Left ventricle myocardium superior (tissue), 1 donor: ENCODE results near the gene AGXT. TPM values are rescaled to one million over a fixed set of nuclear protein-coding genes. Genes with fewer than 3 reads are reported as not detected.

Experiments used
- ATAC-seq: fragments of 200-7000 bp; cut with Tn5 transposase; one replicate; pipeline ENCODE4 v1.9.1; 2020; ENCODE audit warnings: mild to moderate bottlenecking, moderate library complexity
- DNase-seq: peaks from one replicate; pipeline ENCODE4 v3.0.0-alpha.2; 2020
- intact Hi-C: fragments of 100-400 bp; cut with micrococcal nuclease; formaldehyde crosslinking; loops from one replicate; pipeline ENCODE4 v1.11.0; 2022
- total RNA-seq: library from RNA; stranded (reverse); fragmentation: NEBNext Ultra II Directional; extraction: Animal tissue kit (Norgen Biotek cat#: 25700); gene quantifications from one replicate; pipeline ENCODE4 v1.2.1, GENCODE V29; 2021
- donor health status: DM: no; HTN: yes; CAD: no; lungs with severe emphysema.

The AGXT gene
- total RNA-seq, 1 donor from 2014 or later: 0.12 TPM

GRCh38 chr2:240906141-240906910 lies 37.7 kb downstream of the AGXT start, which contains the start of gene CROCC2:
CROCC2 (plus strand) TSS chr2:240906336; CDS start chr2:240906514, 178 bp downstream.
- intact Hi-C loops: no loop called here
- DNase-seq: peak; percentile 17
- no peak for ATAC-seq

DNA sequence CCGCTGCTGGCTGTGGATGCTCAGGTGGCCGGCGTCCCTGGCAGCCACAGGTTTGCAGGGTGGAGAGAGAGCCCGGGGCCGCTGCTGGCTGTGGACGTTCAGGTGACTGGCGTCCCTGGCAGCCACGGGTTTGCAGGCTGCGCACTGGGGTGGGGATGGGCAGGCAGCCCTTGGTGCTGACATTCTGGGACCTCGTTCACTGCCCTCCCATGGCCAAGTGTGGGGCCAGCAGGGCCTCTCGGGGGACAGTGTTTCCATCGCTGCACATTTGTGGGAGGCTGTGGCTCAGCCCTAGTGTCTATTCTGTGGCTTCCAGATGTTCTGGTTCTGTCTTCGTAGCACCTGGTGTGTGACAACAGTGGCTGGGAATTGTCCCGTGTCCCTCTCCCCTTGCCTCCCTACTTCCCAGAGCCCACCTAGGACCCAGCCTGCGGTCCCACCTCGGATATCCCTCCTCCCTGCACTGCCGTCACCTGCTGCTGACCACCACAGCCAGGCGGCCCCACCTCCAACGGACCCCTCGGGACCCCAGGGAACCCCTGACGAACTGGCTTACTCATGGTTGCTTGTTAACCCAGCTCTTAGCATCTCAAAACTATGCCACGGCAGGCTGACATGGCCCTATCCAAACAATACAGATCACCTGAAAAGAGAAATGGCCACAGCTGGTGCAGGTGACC lies 38.4 kb downstream of the AGXT start:
- DNase-seq (peak; percentile 15), ATAC-seq (no peak)
- intact Hi-C loops: no loop called here

DNA sequence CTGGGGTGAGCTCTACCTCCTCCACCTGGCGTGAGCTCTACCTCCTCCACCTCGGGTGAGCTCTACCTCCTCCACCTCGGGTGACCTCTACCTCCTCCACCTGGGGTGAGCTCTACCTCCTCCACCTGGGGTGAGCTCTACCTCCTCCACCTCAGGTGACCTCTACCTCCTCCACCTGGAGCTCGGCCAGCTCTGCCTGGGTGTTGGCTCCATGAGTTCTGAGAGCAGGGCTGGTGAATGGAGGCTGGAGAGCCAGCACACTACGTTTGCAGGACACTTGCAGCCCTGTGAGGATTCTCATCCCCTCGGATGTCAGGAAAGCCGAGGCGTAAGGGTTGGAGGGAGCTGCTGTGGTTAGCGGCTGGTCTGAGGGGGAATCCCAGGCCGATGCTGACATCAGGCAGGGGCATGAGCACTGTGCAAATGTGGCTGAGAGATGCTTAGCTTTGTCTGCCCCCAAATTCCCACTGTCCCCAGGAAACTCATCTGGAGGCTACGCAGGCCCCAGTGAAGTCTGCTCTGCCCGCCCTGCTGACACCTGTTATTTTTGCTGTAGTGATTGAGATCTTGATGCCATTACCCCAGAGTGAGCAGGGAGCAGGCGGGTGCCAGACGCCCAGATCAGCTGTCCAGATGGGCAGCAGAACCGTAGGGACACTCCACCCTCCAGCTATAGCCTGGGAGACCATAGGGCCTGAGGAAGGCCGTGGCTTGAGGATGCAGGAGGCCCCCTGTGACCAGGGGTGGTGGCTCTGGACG lies 40.8 kb downstream of the AGXT start:
- DNase-seq (no peak), ATAC-seq (no peak)
- intact Hi-C loops: no loop called here

DNA sequence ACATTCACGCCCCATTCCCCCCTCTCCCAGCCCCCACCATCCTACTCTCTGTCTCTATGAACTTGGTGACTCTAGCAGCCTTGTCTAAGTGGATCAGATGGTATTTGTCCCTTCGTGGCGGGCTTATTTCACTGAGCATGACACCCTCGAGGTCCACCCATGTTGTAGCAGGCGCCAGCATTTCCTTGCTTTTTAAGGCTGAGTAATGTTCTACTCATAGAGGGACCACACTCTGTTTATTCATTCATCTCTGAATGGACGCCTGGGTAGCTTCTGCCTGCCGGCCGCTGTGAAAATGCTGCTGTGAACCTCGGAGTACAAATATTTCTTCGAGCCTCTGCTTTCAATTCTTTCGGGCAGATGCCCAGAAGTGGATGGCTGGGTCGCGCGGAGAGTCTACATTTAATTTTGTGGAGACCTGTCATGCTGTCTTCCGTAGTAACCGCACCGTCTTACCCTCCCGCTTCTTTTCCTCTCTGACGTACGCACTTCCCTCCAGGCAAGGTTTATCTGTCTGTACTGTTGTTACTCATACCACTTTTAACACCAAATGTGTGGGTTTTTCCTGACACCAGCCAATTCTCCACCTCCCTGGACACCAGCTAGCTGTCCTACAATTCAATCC lies 43.1 kb downstream of the AGXT start:
- DNase-seq (no peak), ATAC-seq (no peak)
- intact Hi-C loops: no loop called here

DNA sequence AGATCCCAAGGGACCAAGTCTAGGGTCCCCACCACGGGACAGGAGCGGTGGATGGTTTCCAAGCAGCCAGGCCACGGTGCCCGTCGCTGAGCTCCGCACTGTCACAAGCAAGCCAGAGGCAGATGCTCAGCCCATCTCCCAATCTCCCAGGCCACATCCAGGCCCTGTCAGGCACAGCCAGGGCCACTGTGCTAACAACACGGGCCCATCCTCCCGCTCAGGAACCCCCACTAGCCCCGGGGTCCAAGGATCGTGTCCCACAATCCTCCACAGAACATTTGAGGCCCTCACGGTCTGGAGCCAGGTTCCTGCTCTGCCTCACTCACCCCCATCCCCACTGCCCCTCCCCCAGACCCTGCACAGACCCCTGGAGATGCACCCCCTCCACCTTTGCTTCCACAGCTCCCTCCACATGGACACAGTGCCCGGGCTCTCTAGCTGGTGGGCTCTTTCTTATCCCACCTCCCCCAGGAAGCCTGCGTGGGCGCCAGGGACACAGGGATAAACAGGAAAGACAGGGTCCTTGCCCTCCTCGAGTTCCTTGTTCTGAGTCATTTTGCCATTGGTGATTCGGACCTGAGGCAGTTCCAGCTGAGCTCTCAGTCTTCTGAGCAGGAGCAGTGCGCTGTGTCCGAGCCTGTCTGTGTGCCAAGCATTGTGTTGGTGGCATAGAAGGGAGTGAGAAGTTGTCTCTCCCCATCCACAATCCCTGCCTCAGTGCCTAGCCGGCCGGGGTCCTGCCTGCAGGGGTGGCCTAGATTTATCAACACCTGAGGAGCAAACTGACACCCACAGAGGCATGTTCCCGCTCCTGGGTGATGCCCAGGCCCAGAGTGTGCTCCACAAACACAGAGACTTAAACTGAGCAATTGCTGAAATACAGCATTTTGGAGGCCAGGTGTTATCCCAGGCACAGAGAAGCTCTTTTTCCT lies 44.5 kb downstream of the AGXT start:
- intact Hi-C loops: no loop called here
- ATAC-seq (no peak), DNase-seq (no peak)

DNA sequence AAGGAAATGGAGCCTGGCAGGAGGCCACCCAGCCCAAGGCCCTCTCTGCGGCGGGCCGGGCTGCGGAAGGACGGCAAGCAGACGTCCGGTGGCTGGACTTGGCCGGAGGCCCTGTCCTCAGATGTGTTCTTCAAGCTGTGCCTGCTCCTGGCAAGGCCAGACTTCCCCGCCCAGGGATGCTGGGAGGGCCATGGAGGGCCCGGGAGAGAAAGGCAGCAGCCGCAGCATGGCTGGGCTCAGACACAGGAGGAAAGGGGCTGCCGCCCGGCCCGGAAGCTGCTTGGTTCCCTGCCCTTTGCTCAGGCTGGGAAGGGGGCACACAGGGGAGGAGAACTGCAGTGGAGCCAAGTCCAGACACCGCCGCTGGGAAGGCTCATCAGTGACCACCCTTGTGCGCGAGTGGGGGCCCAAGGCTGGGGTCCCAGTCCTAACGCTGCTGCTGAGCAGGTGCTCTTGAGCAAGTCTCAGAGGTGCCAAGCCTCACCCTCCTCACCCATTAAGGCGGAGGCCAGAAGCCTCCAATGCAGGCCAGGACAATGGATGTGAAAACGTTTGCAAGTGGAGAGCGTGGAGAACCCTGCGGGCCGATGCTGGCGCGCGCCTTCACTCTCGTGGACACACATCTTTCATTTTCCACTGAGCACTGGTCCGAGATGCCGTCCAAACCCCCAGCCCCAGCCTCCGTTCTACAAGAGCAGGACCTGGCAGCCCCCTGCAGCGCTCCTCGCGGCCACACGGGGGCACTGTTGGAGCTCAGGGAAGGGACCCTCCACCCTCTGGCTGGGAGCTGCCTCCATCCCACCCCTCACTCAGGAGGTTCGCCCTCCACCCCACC lies 45.4 kb downstream of the AGXT start:
- peak; percentile 81 for ATAC-seq
- intact Hi-C loops: no loop called here
- peak; percentile 86 for DNase-seq

DNA sequence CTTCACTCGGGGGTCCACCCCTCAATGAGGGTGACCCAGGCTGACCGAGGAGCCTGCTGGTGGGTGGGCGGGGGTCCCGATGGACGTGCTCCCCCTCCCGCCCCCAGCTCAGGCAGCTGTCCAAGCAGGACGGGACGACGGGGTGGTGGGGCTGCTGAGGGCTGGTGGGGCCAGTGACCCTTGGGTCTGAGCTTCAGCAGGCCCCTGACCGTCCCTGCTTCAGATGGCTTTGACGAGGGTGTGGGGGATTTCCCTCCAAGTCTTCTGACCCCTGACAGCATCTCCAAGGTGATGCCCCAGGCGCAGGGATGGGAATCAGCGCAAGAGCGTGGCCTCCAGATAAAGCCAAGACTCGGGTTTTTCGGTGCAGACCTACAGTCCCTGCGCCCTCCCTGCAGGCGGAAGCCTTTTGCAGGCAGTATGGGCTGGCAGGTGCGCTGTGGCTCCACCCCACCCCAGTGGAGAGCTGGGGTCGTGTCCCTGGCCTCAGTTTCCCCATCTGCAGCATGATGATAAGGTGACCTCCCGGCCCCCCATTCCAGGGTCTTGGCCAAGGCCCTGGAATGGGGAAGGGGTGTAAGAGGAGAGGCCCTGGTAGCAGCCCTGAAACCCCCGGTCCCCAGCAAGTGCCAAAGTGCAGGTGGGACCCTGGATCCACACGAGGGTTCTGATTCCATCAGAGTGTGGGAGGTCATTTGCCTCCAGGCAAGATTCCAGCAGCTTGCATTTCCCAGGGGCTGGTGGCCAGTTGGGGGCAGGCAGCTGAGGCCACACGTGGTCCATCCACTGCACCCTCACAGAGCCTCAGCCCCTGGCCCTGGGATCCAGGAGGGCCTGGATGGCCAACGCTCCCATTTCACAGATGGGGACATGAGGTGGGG lies 46.3 kb downstream of the AGXT start:
- no peak for ATAC-seq
- intact Hi-C loops: no loop called here
- peak; percentile 22 for DNase-seq

- intact Hi-C loops: no loop called here
- DNase-seq: peak; percentile 28
- ATAC-seq: no peak
Measured at GRCh38 chr2:240915526-240916341, 47.1 kb downstream of the AGXT start.

DNA sequence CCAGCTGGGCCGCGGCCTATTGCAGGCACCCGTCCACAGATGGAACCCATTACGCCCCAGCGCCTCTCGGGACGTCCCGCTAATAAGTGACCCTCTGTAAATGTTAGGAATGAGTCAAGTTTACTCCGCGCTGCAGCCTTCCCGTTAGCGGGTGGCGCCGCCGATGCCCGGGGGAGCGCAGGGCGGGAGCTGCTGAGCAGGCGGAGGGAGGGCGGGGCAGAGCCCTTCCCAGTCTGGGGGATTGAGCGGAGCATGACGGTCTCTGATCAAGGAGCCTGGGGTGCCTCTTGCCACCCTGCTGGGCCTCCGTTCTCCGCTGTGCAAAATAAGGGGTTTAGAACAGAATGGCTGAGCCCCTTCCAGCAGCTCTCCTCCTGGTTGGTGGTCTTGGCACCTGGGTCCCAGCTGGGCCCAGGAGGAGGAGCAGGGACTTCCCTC lies 48.0 kb downstream of the AGXT start:
- peak; percentile 73 for ATAC-seq
- peak; percentile 78 for DNase-seq
- intact Hi-C loops: no loop called here

- intact Hi-C loops: no loop called here
- DNase-seq (peak; percentile 29), ATAC-seq (no peak)
Measured at GRCh38 chr2:240917009-240917683, 48.5 kb downstream of the AGXT start.

- ATAC-seq (no peak), DNase-seq (no peak)
- intact Hi-C loops: no loop called here
Measured at GRCh38 chr2:240917684-240918257, 49.1 kb downstream of the AGXT start.

- DNase-seq (peak; percentile 27), ATAC-seq (no peak)
- intact Hi-C loops: no loop called here
Measured at GRCh38 chr2:240918258-240919091, 49.9 kb downstream of the AGXT start.

- DNase-seq (peak; percentile 20), ATAC-seq (no peak)
- intact Hi-C loops: no loop called here
Measured at GRCh38 chr2:240919161-240919781, 50.6 kb downstream of the AGXT start.
